ENCODE results near the gene PKN3.

DNA sequence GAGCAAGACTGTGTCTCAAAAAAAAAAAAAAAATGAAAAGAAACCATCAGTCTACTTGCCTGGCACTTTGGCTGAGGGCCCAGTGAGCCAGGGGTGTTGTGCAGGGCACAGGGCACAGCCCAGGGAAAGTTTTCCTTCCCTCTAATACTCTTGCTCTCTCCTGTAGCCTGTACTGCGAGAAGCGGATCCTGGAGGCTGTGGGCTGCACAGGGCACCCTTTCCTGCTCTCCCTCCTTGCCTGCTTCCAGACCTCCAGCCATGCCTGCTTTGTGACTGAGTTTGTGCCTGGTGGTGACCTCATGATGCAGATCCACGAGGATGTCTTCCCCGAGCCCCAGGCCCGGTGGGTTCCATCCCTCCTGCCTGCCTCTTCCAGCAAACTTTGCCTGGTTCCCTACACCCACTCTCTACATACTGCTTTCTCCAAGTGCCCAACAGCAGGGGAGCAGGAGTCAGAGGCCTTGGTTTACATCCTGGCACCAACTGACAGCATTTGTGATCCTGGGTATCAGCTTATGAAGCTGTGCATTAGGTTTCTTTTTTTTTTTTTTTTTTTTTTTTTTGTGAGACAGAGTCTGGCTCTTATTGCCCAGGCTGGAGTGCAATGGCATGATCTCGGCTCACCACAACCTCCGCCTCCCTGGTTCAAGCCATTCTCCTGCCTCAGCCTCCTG is 14.4 kb downstream of the PKN3 start:
- no peak for TF ChIP-seq TAF1 (IDR thresholded peaks at IDR 0.05; ENCODE audit: low read depth, low read length)
- no peak for TF ChIP-seq POLR2AphosphoS5 (IDR thresholded peaks at IDR 0.05; ENCODE audit: low read depth, low read length)

Measured in GM12891 (cell line).